CD4-positive, alpha-beta T cell (primary cell): ENCODE data around the gene LRP1B. TPM values are rescaled to one million over a fixed set of nuclear protein-coding genes. Genes with fewer than 3 reads are reported as not detected.
"Not testable (repeated sequence)": the region's sequence is repeated elsewhere in the genome, so short reads cannot be mapped to it uniquely, and the experiment has no call there.

Experiments used
- ATAC-seq: fragments of 200-7000 bp; cut with Tn5 transposase; one replicate; pipeline ENCODE4 v1.10.0; 2022; ENCODE audit warnings: mild to moderate bottlenecking; ENCODE audit not compliant: poor library complexity
- CTCF ChIA-PET: fragments of 350-600 bp; sonication (Branson Sonifier 250); formaldehyde crosslinking; loops from one replicate; lab custom pipeline; 2021; ENCODE audit warnings: antibody characterized with exemption, inconsistent platforms; lab: Charles Lee
- POLR2A ChIA-PET: fragments of 350-600 bp; sonication (Branson Sonifier 250); formaldehyde crosslinking; loops from one replicate; lab custom pipeline; 2021; ENCODE audit warnings: antibody characterized with exemption, inconsistent platforms; lab: Charles Lee
- DNase-seq, 14 experiments: peaks; one replicate each; pipeline ENCODE4 v3.0.0-alpha.2; 2013 to 2020; ENCODE audit warnings: mixed read lengths in 2 of 14
- H3K27ac ChIP-seq, 2 donors: one replicate each; pipeline versions ENCODE4 v1.5.1 to v1.7.0; 2013; ENCODE audit warnings: low read length in 2 of 2, low read depth in 1 of 2, mild to moderate bottlenecking in 1 of 2
- H3K27me3 ChIP-seq, 2 experiments: 1 replicate in 1 of 2; 2 replicates in 1 of 2; pipeline versions ENCODE4 v1.6.1 to v1.7.0; 2013; ENCODE audit warnings: low read length in 2 of 2, control low read depth in 1 of 2, mild to moderate bottlenecking in 1 of 2, moderate library complexity in 1 of 2; ENCODE audit not compliant: insufficient read depth in 2 of 2, control insufficient read depth in 1 of 2
- H3K36me3 ChIP-seq: one replicate; pipeline ENCODE4 v1.6.1; 2013; ENCODE audit warnings: low read length, control low read depth; ENCODE audit not compliant: insufficient read depth
- H3K4me1 ChIP-seq: one replicate; pipeline ENCODE4 v1.6.1; 2013; ENCODE audit warnings: low read length, control low read depth; ENCODE audit not compliant: insufficient read depth
- H3K4me3 ChIP-seq: one replicate; pipeline ENCODE4 v1.5.1; 2013; ENCODE audit warnings: mild to moderate bottlenecking, low read length, moderate library complexity
- H3K9me3 ChIP-seq, 2 experiments: 1 replicate in 1 of 2; 2 replicates in 1 of 2; pipeline versions ENCODE4 v1.6.1 to v1.7.0; 2013; ENCODE audit warnings: low read length in 2 of 2, mild to moderate bottlenecking in 2 of 2, control low read depth in 1 of 2, moderate library complexity in 1 of 2; ENCODE audit not compliant: control insufficient read depth in 1 of 2, insufficient read depth in 1 of 2
- H3K27ac Mint-ChIP-seq: one replicate; pipeline ENCODE4 v1.8.0; 2020; ENCODE audit warnings: mixed read lengths
- H3K27me3 Mint-ChIP-seq: one replicate; pipeline ENCODE4 v1.8.0; 2021; ENCODE audit warnings: mixed read lengths
- H3K36me3 Mint-ChIP-seq: one replicate; pipeline ENCODE4 v1.8.0; 2021; ENCODE audit warnings: low read depth, mixed read lengths
- H3K4me1 Mint-ChIP-seq: one replicate; pipeline ENCODE4 v1.8.0; 2021; ENCODE audit warnings: low read depth, mixed read lengths
- H3K4me3 Mint-ChIP-seq: one replicate; pipeline ENCODE4 v1.8.0; 2020; ENCODE audit warnings: mild to moderate bottlenecking, mixed read lengths
- H3K9me3 Mint-ChIP-seq: one replicate; pipeline ENCODE4 v1.8.0; 2020; ENCODE audit warnings: mixed read lengths
- CTCF ChIP-seq: fragments of 200-600 bp; IDR thresholded peaks from one replicate; pipeline ENCODE4 v1.8.0; 2022; ENCODE audit warnings: antibody characterized with exemption, mild to moderate bottlenecking
- intact Hi-C, 2 experiments: fragments of 100-400 bp; cut with DNase I in 1 of 2; cut with micrococcal nuclease in 1 of 2; formaldehyde crosslinking; loops; one replicate each; pipeline versions ENCODE4 v1.15.1 to v1.9.0; 2023 to 2025; cut with DNase I, micrococcal nuclease
- total RNA-seq, 174 experiments: library from RNA in 2 of 174; stranded (reverse) in 2 of 174; gene quantifications; one replicate each; pipeline ENCODE4 v1.2.3 and lab custom pipeline; 2021 to 2026

Gene LRP1B
- total RNA-seq, 2 experiments from 2014 or later = not detected

GRCh38 chr2:140436936-140437335 lies 1693.9 kb downstream of the LRP1B start:
- no peak for DNase-seq
- H3K36me3 Mint-ChIP-seq = no peaks in the 10 kb centered on the region
- intact Hi-C loops = no loop called here
- no peaks in the 10 kb centered on the region for H3K4me1 ChIP-seq
- no peak overlapping the region for H3K4me3 ChIP-seq
- TF ChIP-seq CTCF = no peak
- H3K27me3 Mint-ChIP-seq = no peaks in the 10 kb centered on the region
- H3K36me3 ChIP-seq = no peaks in the 10 kb centered on the region
- peaks cover 2% of the 10 kb centered on the region for H3K9me3 Mint-ChIP-seq
- H3K4me3 Mint-ChIP-seq = no peak overlapping the region
- no peak overlapping the region for H3K27ac ChIP-seq
- ATAC-seq = no peak
- POLR2A ChIA-PET = no interaction called here
- CTCF ChIA-PET = interaction anchor here (1.7 kb wide), 1 partner anchor 10 kb away, joined by 4 read pairs; no protein-coding TSS in a partner anchor
- H3K9me3 ChIP-seq = peaks cover 0 to 4% of the 10 kb centered on the region in 2 experiments
- no peak overlapping the region for H3K27ac Mint-ChIP-seq
- no peaks in the 10 kb centered on the region for H3K4me1 Mint-ChIP-seq
- H3K27me3 ChIP-seq = no peaks in the 10 kb centered on the region

- H3K4me1 Mint-ChIP-seq, H3K36me3 ChIP-seq, H3K4me3 ChIP-seq, H3K9me3 Mint-ChIP-seq, POLR2A ChIA-PET, H3K27ac ChIP-seq, H3K4me1 ChIP-seq, intact Hi-C loops, ATAC-seq, H3K27ac Mint-ChIP-seq, H3K4me3 Mint-ChIP-seq, H3K27me3 ChIP-seq, CTCF ChIA-PET, H3K36me3 Mint-ChIP-seq, DNase-seq, H3K27me3 Mint-ChIP-seq: not testable (repeated sequence)
- peaks cover 0 to 13% of the 10 kb centered on the region in 2 experiments for H3K9me3 ChIP-seq
Observed at GRCh38 chr2:140427033-140427432, 1703.8 kb downstream of the LRP1B start.

DNA sequence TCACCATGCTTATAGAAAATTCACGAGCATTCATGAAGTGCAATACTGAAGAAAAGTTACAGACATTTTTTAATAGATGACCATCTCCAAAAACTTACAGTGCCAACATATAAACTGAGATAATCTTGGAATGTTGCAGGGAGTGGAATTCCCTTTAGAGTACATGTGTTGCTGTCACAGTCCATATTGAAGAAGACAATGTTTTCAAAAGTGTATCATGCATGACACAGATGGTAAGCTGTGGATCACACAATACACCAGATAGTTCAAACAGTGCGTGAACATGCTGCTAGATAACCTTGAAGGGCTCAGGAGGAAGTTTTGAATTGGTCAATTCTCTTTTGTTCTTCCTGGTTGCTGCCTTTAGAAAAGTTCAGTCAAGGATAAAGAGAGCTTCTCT lies 1706.3 kb downstream of the LRP1B start:
- no peaks in the 10 kb centered on the region for H3K4me1 Mint-ChIP-seq
- DNase-seq = no peak
- CTCF ChIA-PET = no interaction called here
- H3K36me3 Mint-ChIP-seq = no peaks in the 10 kb centered on the region
- POLR2A ChIA-PET = no interaction called here
- no peak overlapping the region for H3K4me3 ChIP-seq
- no peaks in the 10 kb centered on the region for H3K27me3 ChIP-seq
- H3K9me3 Mint-ChIP-seq = peaks cover 3% of the 10 kb centered on the region
- no peak for TF ChIP-seq CTCF
- no peak for ATAC-seq
- H3K36me3 ChIP-seq = no peaks in the 10 kb centered on the region
- intact Hi-C loops = no loop called here
- H3K27ac ChIP-seq = no peak overlapping the region
- peaks cover 0 to 13% of the 10 kb centered on the region in 2 experiments for H3K9me3 ChIP-seq
- H3K27me3 Mint-ChIP-seq = no peaks in the 10 kb centered on the region
- H3K4me1 ChIP-seq = no peaks in the 10 kb centered on the region
- no peak overlapping the region for H3K27ac Mint-ChIP-seq
- H3K4me3 Mint-ChIP-seq = no peak overlapping the region

GRCh38 chr2:140422759-140423158 lies 1708.1 kb downstream of the LRP1B start:
- Histone ChIP-seq H3K36me3 (no peaks in the 10 kb centered on the region), H3K9me3 (peaks cover 0 to 9% of the 10 kb centered on the region in 2 experiments), H3K27me3 (no peaks in the 10 kb centered on the region), H3K4me3 (no peak overlapping the region), H3K4me1 (no peaks in the 10 kb centered on the region), H3K27ac (no peak overlapping the region)
- H3K4me1 Mint-ChIP-seq = no peaks in the 10 kb centered on the region
- POLR2A ChIA-PET = no interaction called here
- H3K27me3 Mint-ChIP-seq = no peaks in the 10 kb centered on the region
- ATAC-seq (no peak), DNase-seq (no peak)
- TF ChIP-seq CTCF = no peak
- H3K27ac Mint-ChIP-seq = no peak overlapping the region
- no peaks in the 10 kb centered on the region for H3K36me3 Mint-ChIP-seq
- H3K9me3 Mint-ChIP-seq = peaks cover 7% of the 10 kb centered on the region
- intact Hi-C loops = no loop called here
- CTCF ChIA-PET = no interaction called here
- H3K4me3 Mint-ChIP-seq = no peak overlapping the region
